HL-60 (cell line): ENCODE measurements around the gene PWWP2B.

Experiments
- POLR2AphosphoS5 ChIP-seq: IDR thresholded peaks from 2 replicates; pipeline ENCODE4 v1.6.1; 2012; ENCODE audit warnings: low read depth
- TF ChIP-seq, protein P1 (sequence below): IDR thresholded peaks from one replicate; pipeline ENCODE4 v1.5.1; 2011; ENCODE audit warnings: low read length, control low read depth, inconsistent platforms; ENCODE audit not compliant: insufficient read depth

DNA sequence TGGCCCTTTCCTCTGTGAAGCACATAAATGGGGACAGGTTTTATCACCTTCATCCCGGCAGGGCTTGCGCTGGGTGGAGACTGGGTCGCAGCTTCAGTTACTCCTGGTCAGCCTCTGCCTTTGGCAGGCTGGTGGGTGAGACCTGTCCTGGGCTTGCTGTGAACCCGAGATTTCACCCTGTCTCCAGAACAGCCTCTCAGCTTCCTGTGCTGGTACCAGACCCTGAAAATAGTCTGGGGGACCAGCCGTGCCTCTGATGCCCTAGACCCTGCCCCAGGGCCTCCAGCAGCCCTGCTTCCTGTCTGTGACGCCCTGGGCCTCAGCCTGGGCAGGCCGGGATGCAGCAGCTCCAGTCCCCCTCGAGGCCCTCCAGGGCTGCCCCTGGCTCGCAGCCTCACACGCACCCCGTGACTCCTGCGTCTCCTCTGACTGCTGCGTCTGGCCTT lies 13.2 kb upstream of the PWWP2B start:
- TF ChIP-seq, protein P1, sequence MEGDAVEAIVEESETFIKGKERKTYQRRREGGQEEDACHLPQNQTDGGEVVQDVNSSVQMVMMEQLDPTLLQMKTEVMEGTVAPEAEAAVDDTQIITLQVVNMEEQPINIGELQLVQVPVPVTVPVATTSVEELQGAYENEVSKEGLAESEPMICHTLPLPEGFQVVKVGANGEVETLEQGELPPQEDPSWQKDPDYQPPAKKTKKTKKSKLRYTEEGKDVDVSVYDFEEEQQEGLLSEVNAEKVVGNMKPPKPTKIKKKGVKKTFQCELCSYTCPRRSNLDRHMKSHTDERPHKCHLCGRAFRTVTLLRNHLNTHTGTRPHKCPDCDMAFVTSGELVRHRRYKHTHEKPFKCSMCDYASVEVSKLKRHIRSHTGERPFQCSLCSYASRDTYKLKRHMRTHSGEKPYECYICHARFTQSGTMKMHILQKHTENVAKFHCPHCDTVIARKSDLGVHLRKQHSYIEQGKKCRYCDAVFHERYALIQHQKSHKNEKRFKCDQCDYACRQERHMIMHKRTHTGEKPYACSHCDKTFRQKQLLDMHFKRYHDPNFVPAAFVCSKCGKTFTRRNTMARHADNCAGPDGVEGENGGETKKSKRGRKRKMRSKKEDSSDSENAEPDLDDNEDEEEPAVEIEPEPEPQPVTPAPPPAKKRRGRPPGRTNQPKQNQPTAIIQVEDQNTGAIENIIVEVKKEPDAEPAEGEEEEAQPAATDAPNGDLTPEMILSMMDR, result no peak
- no peak for TF ChIP-seq POLR2AphosphoS5
